Endothelial cell of umbilical vein (primary cell): ENCODE measurements around the gene CD101. TPM values are rescaled to one million over a fixed set of nuclear protein-coding genes. Genes with fewer than 3 reads are reported as not detected.

Experiments
- BruUV-seq: library from RNA; stranded (reverse); fragments of 400-500 nt; replicated peaks from 2 replicates; lab custom pipeline; 2021; lab: Mats Ljungman, UMichigan
- CTCF ChIA-PET: fragments of 300-600, 350-600 bp; sonication (Branson Sonifier 250); formaldehyde crosslinking; loops from one replicate; lab custom pipeline; 2021; ENCODE audit warnings: antibody characterized with exemption, inconsistent platforms; lab: Charles Lee
- POLR2A ChIA-PET: fragments of 300-600, 350-600 bp; sonication (Branson Sonifier 250); formaldehyde crosslinking; loops from one replicate; lab custom pipeline; 2021; ENCODE audit warnings: antibody characterized with exemption, inconsistent platforms; lab: Charles Lee
- DNase-seq: peaks from one replicate; pipeline ENCODE4 v3.0.0-alpha.2; 2011; ENCODE audit warnings: low read depth, low spot score
- FAIRE-seq: peaks from 2 replicates; lab custom pipeline; 2011; peaks lifted over from hg19 to GRCh38; lab: Jason Lieb, UNC
- H2AFZ ChIP-seq: 2 replicates; pipeline ENCODE4 v1.6.0; 2012; ENCODE audit warnings: low read depth, low read length, control low read depth, inconsistent platforms
- H3K27ac ChIP-seq: 2 replicates; pipeline ENCODE4 v1.5.1; 2011; ENCODE audit warnings: low read depth, mild to moderate bottlenecking, control low read depth, low read length, moderate library complexity; ENCODE audit not compliant: insufficient read depth
- H3K27me3 ChIP-seq, 2 experiments: 2 replicates each; pipeline versions ENCODE4 v1.6.0 to v1.6.1; 2011; ENCODE audit warnings: low read length in 2 of 2, mixed read lengths in 1 of 2; ENCODE audit not compliant: control insufficient read depth in 2 of 2, insufficient read depth in 2 of 2
- H3K36me3 ChIP-seq, 2 experiments: 2 replicates in 1 of 2; 3 replicates in 1 of 2; pipeline ENCODE4 v1.5.1; 2011; ENCODE audit warnings: low read length in 2 of 2, mild to moderate bottlenecking in 1 of 2, moderate library complexity in 1 of 2; ENCODE audit not compliant: control insufficient read depth in 2 of 2, insufficient read depth in 2 of 2; ENCODE audit errors: extremely low read depth in 1 of 2
- H3K4me1 ChIP-seq: 3 replicates; pipeline ENCODE4 v1.5.1; 2011; ENCODE audit warnings: mild to moderate bottlenecking, low read length; ENCODE audit not compliant: control insufficient read depth, insufficient read depth; ENCODE audit errors: extremely low read depth
- H3K4me2 ChIP-seq: 2 replicates; pipeline ENCODE4 v1.6.1; 2011; ENCODE audit warnings: low read length, control low read depth, mixed read lengths; ENCODE audit not compliant: insufficient read depth
- H3K4me3 ChIP-seq, 3 experiments: fragments of 200-600 bp in 1 of 3; sonication (generic), shearing (Covaris generic) in 1 of 3; replicated peaks in 1 of 3; 2 replicates each; pipeline ENCODE4 v1.5.1; 2011 to 2016; ENCODE audit warnings: control low read depth in 3 of 3, low read length in 3 of 3, mild to moderate bottlenecking in 2 of 3, inconsistent platforms in 1 of 3, low read depth in 1 of 3, moderate library complexity in 1 of 3; ENCODE audit not compliant: insufficient read depth in 1 of 3
- H3K79me2 ChIP-seq: 2 replicates; pipeline ENCODE4 v1.6.0; 2012; ENCODE audit warnings: low read length, inconsistent platforms; ENCODE audit not compliant: control insufficient read depth, insufficient read depth
- H3K9ac ChIP-seq: replicated peaks from 2 replicates; pipeline ENCODE3; 2011; ENCODE audit warnings: low read length, control low read depth; ENCODE audit not compliant: insufficient read depth; ENCODE audit errors: extremely low read depth
- H3K9me1 ChIP-seq: replicated peaks from 3 replicates; pipeline ENCODE4 v1.6.0; 2011; ENCODE audit warnings: mild to moderate bottlenecking, low read length; ENCODE audit not compliant: control insufficient read depth, insufficient read depth; ENCODE audit errors: extremely low read depth
- H3K9me3 ChIP-seq: replicated peaks from 2 replicates; pipeline ENCODE4 v1.5.1; 2012; ENCODE audit warnings: low read length, inconsistent platforms; ENCODE audit not compliant: control insufficient read depth, insufficient read depth
- H4K20me1 ChIP-seq: replicated peaks from 2 replicates; pipeline ENCODE3; 2011; ENCODE audit warnings: mild to moderate bottlenecking, low read length; ENCODE audit not compliant: control insufficient read depth, insufficient read depth; ENCODE audit errors: extremely low read depth
- EZH2 ChIP-seq: IDR thresholded peaks from 2 replicates; pipeline ENCODE4 v1.6.1; 2012; ENCODE audit warnings: borderline replicate concordance, low read depth, mild to moderate bottlenecking, moderate library complexity, low read length, inconsistent platforms; ENCODE audit not compliant: severe bottlenecking
- FOS ChIP-seq: IDR thresholded peaks from 2 replicates; pipeline ENCODE4 v1.6.1; 2011; ENCODE audit warnings: mild to moderate bottlenecking, low read length, moderate library complexity, borderline replicate concordance; ENCODE audit not compliant: insufficient read depth
- GATA2 ChIP-seq: IDR thresholded peaks from 2 replicates; pipeline ENCODE4 v1.7.0; 2011; ENCODE audit warnings: low read depth, mild to moderate bottlenecking, moderate library complexity, mixed read lengths, low read length; ENCODE audit not compliant: insufficient read length, insufficient read depth
- JUN ChIP-seq: IDR thresholded peaks from 2 replicates; pipeline ENCODE4 v1.6.1; 2011; ENCODE audit warnings: borderline replicate concordance, low read depth; ENCODE audit not compliant: insufficient read length, insufficient read depth
- MYC ChIP-seq: IDR thresholded peaks from one replicate; pipeline ENCODE4 v1.6.1; 2011; ENCODE audit warnings: mild to moderate bottlenecking, low read depth, low read length
- POLR2A ChIP-seq: IDR thresholded peaks from 2 replicates; pipeline ENCODE4 v1.6.1; 2012; ENCODE audit warnings: low read depth, mild to moderate bottlenecking, control low read depth, low read length
- POLR2AphosphoS5 ChIP-seq: IDR thresholded peaks from 2 replicates; pipeline ENCODE4 v1.6.1; 2012; ENCODE audit warnings: low read depth, mild to moderate bottlenecking, control low read depth, low read length, moderate library complexity; ENCODE audit not compliant: insufficient read depth
- dilution Hi-C: fragments of 300-500 bp; cut with MboI; formaldehyde crosslinking; loops from one replicate; pipeline ENCODE4 v1.15.0; 2019; ENCODE audit warnings: low sequenced_read_pairs; ENCODE audit not compliant: extremely low pct_ligation_motif_present
- intact Hi-C: fragments of 100-400 bp; cut with micrococcal nuclease; formaldehyde crosslinking; loops from one replicate; pipeline ENCODE4 v1.10.0; 2022
- polyA plus RNA-seq, 4 experiments: library from polyadenylated mRNA; depleted of rRNA in 3 of 4; stranded (reverse) in 3 of 4; unstranded in 1 of 4; fragments of >200 nt; gene quantifications; 2 replicates each; pipeline versions ENCODE4 v1.2.1 to v1.2.3, GENCODE V29; 2011 to 2012; ENCODE audit warnings: missing spikeins in 1 of 4
- total RNA-seq: library from RNA; stranded (reverse); gene quantifications from 2 replicates; pipeline ENCODE4 v1.2.3, GENCODE V29; 2021
- TF ChIP-seq, protein P1 (sequence below): IDR thresholded peaks from 2 replicates; pipeline ENCODE4 v1.6.1; 2011; ENCODE audit not compliant: insufficient read depth, insufficient read length
- TF ChIP-seq, protein P2 (sequence below), 2 donors: IDR thresholded peaks; 1 replicate in 1 of 2; 2 replicates in 1 of 2; pipeline ENCODE4 v1.5.1; 2011; ENCODE audit warnings: low read length in 2 of 2, mild to moderate bottlenecking in 2 of 2, moderate library complexity in 2 of 2, control low read depth in 1 of 2, inconsistent platforms in 1 of 2, low read depth in 1 of 2; ENCODE audit not compliant: insufficient read depth in 1 of 2; ENCODE audit errors: extremely low read depth in 1 of 2

CD101 gene
- total and polyA plus RNA-seq, 2 donors (not counting 3 experiments of a cell fraction or from before 2014, with no cell fraction given), result 0.04 to 0.97 TPM

DNA sequence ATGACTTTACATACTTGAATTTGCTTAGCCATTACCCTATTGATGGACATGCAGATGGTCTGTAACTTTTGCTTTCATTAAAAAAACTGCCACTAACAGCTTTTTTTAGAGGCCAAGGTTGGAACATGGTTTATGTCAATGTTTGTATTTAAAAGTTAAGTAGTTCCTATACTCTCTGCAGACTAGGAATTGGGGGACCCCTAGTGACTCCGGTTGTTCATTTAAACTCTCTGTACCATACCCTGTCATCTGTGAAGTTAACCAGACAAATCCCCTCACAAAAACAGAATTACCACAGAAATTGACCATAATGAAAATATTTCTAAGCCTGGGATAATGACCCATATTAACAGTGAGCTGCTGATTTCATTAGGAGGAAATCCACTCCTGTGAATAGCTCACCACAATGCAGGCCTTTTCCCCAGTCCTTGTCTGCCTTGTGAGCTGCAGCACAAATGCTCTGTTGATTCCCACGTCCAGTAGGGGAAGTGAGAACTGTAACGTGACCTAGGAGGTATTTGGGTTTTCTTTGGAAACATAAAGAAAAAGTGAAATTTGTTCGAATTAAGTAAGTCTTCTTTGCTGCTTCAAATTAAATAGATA is 30.2 kb upstream of the CD101 start:
- TF ChIP-seq FOS (no peak), GATA2 (no peak), POLR2AphosphoS5 (no peak)
- DNase-seq (no peak), FAIRE-seq (no peak)
- Histone ChIP-seq H3K9me3 (no peaks in the 10 kb centered on the region), H3K79me2 (no peaks in the 10 kb centered on the region), H3K36me3 (peaks cover 0 to 2% of the 10 kb centered on the region in 2 experiments), H3K27me3 (no peaks in the 10 kb centered on the region), H3K4me2 (no peak overlapping the region), H3K9me1 (no peaks in the 10 kb centered on the region), H2AFZ (no peak overlapping the region), H3K4me1 (no peaks in the 10 kb centered on the region), H4K20me1 (no peaks in the 10 kb centered on the region), H3K9ac (no peak overlapping the region), H3K27ac (no peak overlapping the region), H3K4me3 (no peak overlapping the region)
- CTCF ChIA-PET, result no interaction called here
- intact Hi-C loops, result no loop called here
- dilution Hi-C loops, result no loop called here
- no TSS peak for BruUV-seq
- POLR2A ChIA-PET, result no interaction called here

DNA sequence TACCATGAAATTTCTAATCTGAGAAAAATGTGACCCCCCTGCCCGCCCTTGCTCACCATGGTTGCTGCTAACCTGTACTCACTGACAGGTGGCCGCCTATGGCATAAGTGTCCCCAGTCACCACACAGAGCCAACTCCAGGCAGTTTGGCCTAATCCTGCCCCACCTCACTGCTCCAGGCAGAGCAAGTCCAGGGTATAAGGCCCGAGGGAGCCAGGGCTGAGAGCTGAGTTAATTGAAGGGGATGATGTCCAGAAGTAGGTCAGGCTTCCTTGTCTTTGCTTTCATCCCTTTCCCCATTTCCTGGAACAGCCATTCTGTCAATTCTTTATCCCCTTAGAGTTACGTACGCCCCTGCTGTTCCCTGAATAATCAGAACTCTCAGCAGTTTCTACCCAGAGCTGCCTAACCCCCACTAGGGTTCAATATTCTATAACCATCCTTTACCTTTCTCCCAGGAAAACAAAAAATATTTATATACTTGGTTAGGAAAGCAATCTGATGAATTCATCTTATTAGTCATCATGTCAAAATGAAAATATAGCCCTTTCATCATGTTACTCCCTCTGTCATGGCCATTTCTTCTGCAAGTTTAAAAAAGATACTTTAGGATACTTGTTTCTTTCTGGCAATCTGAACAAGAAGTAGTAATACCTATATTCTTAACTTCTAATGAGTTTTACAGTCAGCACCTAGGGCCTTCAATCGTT is 29.4 kb upstream of the CD101 start:
- Histone ChIP-seq H3K9ac (no peak overlapping the region), H3K27me3 (no peaks in the 10 kb centered on the region), H3K4me1 (no peaks in the 10 kb centered on the region), H3K9me3 (no peaks in the 10 kb centered on the region), H3K27ac (no peak overlapping the region), H2AFZ (no peak overlapping the region), H3K4me2 (no peak overlapping the region), H3K36me3 (peaks cover 0 to under 1% of the 10 kb centered on the region in 2 experiments), H3K79me2 (no peaks in the 10 kb centered on the region), H4K20me1 (no peaks in the 10 kb centered on the region), H3K4me3 (no peak overlapping the region), H3K9me1 (no peaks in the 10 kb centered on the region)
- TF ChIP-seq POLR2A (no peak), JUN (no peak), EZH2 (no peak), MYC (no peak), FOS (no peak), POLR2AphosphoS5 (no peak), GATA2 (no peak)
- TF ChIP-seq, protein P1, sequence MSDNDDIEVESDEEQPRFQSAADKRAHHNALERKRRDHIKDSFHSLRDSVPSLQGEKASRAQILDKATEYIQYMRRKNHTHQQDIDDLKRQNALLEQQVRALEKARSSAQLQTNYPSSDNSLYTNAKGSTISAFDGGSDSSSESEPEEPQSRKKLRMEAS, result no peak
- TF ChIP-seq, protein P2, sequence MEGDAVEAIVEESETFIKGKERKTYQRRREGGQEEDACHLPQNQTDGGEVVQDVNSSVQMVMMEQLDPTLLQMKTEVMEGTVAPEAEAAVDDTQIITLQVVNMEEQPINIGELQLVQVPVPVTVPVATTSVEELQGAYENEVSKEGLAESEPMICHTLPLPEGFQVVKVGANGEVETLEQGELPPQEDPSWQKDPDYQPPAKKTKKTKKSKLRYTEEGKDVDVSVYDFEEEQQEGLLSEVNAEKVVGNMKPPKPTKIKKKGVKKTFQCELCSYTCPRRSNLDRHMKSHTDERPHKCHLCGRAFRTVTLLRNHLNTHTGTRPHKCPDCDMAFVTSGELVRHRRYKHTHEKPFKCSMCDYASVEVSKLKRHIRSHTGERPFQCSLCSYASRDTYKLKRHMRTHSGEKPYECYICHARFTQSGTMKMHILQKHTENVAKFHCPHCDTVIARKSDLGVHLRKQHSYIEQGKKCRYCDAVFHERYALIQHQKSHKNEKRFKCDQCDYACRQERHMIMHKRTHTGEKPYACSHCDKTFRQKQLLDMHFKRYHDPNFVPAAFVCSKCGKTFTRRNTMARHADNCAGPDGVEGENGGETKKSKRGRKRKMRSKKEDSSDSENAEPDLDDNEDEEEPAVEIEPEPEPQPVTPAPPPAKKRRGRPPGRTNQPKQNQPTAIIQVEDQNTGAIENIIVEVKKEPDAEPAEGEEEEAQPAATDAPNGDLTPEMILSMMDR (IDR thresholded peaks at IDR 0.05; ENCODE audit: extremely low read depth in 1 of 2, insufficient read depth in 1 of 2, low read depth in 1 of 2, low read length in 2 of 2), result no peak
- ChIA-PET CTCF (no interaction called here), POLR2A (no interaction called here)
- dilution Hi-C loops (no loop called here), intact Hi-C loops (no loop called here)
- no peak for DNase-seq
- FAIRE-seq, result no peak
- BruUV-seq, result no TSS peak
